ENCODE data around the gene GABBR2. TPM values are rescaled to one million over a fixed set of nuclear protein-coding genes. Genes with fewer than 3 reads are reported as not detected.

The GABBR2 gene
- total RNA-seq, 4 donors from 2014 or later = not detected

DNA sequence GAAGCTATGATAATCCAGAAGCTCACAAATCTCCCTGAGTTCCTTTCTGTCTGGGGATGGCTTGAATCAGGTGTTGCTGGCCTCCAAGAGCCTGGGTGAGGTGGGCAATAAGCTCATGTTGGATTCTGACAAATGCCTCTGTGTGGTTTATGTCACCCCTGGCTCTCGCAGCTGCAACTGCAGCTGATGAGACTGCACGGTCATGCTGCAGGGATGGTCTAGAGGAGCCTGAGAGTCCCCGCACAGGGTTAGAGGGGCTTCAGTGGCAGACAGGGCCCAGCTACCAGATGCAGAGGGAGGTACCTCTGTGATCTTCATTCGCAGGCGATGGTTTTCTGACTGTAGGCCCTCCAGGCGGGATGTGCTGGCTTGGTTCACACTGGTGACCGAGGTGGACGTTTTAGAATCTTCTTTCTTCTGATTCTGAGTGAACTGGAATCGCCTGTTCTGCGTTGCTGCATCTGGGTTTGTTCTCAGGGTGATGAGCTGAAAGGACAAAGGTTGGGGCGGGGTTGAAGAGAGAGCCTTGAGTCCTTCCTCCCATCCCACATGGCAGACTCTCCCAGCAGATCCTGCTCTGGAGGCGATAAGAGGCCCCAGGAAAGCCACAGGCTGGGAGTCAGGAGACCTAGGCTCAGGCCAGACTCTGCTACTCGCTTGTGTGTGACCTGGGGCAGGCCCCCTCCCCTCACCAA is 405.6 kb downstream of the GABBR2 start:
- DNase-seq (ENCODE audit: low spot score) (no peak), ATAC-seq (ENCODE audit: low FRiP score) (no peak)
- TF ChIP-seq, protein P1, sequence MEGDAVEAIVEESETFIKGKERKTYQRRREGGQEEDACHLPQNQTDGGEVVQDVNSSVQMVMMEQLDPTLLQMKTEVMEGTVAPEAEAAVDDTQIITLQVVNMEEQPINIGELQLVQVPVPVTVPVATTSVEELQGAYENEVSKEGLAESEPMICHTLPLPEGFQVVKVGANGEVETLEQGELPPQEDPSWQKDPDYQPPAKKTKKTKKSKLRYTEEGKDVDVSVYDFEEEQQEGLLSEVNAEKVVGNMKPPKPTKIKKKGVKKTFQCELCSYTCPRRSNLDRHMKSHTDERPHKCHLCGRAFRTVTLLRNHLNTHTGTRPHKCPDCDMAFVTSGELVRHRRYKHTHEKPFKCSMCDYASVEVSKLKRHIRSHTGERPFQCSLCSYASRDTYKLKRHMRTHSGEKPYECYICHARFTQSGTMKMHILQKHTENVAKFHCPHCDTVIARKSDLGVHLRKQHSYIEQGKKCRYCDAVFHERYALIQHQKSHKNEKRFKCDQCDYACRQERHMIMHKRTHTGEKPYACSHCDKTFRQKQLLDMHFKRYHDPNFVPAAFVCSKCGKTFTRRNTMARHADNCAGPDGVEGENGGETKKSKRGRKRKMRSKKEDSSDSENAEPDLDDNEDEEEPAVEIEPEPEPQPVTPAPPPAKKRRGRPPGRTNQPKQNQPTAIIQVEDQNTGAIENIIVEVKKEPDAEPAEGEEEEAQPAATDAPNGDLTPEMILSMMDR (IDR thresholded peaks at IDR 0.05) = no peak

DNA sequence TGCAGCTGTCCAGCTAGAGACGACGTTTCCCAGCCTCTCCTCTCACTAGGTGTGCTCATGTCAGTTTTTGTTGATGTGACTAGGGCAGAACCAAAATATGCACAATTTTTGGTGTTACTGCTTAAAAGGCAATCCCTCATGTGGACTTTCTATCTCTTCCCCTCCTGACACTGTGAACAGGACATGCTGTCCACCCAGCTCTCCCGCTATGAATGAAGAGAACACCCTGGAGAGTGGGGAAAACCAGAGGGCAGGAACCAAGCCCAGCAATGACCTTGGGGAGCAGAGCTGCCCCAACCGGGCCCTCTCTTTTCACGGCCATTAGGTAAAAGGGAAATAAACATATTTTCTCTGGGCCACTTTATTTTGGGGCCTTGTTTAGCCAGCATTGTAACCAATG is 406.6 kb downstream of the GABBR2 start:
- DNase-seq (ENCODE audit: low spot score) = no peak
- TF ChIP-seq, protein P1 (IDR thresholded peaks at IDR 0.05) = no peak
- no peak for ATAC-seq (ENCODE audit: low FRiP score)

DNA sequence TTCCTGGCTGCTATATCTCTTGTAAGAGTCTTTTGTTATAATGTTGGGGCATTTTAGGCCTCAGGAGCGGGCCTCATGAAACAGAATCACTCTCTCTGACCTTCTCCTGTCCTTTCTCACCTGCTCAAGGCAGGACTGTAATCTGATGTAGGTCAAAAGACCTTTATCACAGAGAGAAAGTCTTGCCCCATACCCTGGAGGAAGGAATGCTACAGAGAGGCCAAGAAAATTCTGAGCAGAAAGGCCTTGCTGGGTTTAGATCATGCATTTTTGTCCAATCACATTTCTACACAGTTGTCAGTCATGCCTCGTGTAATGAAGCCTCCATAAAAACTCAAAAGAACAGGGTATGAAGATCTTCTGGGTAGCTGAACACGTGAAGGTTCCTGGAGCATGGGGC is 408.1 kb downstream of the GABBR2 start:
- no peak for ATAC-seq (ENCODE audit: low FRiP score)
- DNase-seq (ENCODE audit: low spot score) = no peak
- TF ChIP-seq, protein P1 (IDR thresholded peaks at IDR 0.05) = no peak

DNA sequence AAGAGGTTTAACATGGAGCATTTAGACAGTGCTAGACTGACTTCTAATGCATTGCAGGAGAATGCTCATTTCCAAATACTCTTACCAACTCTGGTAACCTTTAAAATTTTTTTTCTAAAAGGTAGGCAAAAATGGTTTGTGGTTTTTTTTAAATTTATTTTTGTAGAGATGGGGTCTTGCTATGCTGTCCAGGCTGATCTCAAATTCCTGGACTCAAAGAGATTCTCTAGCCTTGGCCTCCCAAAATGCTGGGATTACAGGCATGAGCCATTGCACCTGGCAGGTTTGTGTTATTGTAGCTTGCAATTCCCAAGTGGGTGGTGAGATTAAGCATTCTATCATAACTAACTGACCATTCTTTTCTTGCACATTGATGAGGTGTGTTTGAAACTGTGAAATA is 410.3 kb downstream of the GABBR2 start:
- ATAC-seq (ENCODE audit: low FRiP score) = no peak
- TF ChIP-seq, protein P1 (IDR thresholded peaks at IDR 0.05) = no peak
- no peak for DNase-seq (ENCODE audit: low spot score)

DNA sequence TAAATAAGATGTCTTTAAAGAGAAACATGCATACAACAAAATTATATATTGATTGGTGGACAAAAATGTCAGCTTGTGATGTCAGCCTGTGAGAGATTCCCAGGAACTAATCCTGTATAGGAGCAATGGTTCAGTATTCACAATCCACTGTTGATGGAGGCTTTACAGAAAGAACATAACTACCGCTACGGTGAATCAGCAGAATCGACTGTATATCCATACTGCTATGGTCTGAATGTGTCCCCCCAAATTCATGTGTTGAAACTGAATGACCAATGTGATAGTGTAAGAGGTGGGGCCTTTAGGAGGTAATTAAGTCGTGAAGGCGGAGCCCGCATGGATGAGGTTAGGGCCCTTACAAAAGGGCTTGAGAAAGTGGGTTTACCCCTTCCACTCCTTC is 412.9 kb downstream of the GABBR2 start:
- TF ChIP-seq, protein P1 (IDR thresholded peaks at IDR 0.05) = no peak
- ATAC-seq (ENCODE audit: low FRiP score) = no peak
- DNase-seq (ENCODE audit: low spot score) = no peak

DNA sequence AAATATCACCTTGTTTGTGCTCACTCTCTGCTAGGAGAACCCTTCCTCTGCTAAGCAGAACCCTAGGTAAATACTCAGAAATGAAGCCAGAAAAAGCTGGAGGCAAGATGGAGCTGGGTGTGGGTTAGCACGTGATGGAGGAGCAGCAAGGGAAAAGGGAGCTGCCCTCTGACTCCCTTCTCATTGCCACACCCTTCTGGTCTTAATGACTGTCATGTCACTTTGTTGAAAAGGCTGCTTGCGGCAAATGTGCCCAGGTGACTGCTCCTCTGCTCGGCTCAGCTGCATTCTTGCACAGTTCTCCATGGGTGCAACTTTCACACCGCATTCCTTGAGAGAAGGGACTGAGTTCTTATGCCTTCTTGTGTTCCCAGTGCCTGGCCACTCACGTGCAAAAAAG is 416.9 kb downstream of the GABBR2 start:
- TF ChIP-seq, protein P1 (IDR thresholded peaks at IDR 0.05) = no peak
- ATAC-seq (ENCODE audit: low FRiP score) (no peak), DNase-seq (ENCODE audit: low spot score) (no peak)

DNA sequence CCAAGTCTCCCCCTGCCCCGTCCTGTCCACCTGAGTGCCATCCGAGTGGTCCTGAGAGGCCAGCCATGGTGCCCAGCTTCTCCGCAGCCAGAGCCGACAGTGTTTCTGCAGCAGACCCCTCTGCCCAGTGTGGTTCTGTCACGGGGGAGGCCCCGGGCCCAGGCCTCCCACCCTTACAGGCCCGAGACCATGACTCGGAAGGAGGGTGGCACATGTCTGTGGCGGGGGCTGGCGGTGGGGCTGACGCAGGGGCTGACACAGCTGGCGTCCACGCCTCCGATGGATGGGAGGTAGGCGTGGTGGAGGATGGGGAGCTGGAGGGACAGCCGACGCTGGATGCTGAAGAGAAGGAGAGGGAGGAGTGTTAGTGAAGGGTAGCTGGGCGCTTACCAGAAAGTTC is 418.3 kb downstream of the GABBR2 start:
- DNase-seq (ENCODE audit: low spot score) (no peak), ATAC-seq (ENCODE audit: low FRiP score) (no peak)
- TF ChIP-seq, protein P1 (IDR thresholded peaks at IDR 0.05) = no peak

Measured in omental fat pad (tissue), 4 donors.